Activated naive CD4-positive, alpha-beta T cell (primary cell): ENCODE results near the gene SERPINA5.
"Not testable (repeated sequence)": the region's sequence is repeated elsewhere in the genome, so short reads cannot be mapped to it uniquely, and the experiment has no call there.

ENCODE experiments used
- DNase-seq, 4 experiments: peaks; one replicate each; lab custom pipeline; 2025; lab: John Stamatoyannopoulos, UW

Gene SERPINA5

DNA sequence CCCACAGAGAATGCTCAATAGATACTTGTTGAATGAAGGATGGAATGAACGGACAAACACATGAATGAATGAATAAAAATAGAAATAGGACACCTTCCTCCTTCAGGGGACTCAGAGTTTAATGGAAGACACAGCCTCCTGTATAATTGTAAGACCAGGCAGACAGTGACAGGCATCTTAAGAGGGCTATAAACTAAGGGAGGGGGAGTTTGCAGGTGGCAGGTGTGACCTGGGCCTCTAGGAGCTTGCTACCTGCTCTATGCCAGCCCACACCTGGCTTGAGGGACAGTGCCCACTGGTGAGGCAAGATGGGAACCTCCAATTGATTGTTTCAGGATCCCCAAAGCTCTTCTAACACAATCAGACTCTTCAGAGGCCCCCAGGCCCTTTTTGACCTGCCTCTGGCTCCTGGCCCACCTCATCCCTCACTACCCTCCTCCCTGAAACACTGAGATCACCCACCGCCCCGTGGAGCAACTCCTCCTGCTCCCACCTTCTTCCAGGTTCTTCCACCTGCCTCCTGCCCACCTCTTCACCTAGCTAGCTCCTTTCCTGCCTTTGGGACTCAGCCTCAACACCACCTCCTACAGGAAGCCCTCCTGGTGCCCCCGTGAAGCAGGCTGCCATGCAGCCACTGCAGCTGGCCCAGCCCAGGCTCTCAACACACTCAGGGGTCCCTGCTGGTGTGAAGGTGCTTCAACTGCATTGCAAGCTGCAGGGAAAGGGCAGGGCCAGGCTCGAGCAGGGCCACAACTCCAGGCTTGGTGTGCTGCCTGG is 40.3 kb downstream of the SERPINA5 start:
- DNase-seq: no peak

DNA sequence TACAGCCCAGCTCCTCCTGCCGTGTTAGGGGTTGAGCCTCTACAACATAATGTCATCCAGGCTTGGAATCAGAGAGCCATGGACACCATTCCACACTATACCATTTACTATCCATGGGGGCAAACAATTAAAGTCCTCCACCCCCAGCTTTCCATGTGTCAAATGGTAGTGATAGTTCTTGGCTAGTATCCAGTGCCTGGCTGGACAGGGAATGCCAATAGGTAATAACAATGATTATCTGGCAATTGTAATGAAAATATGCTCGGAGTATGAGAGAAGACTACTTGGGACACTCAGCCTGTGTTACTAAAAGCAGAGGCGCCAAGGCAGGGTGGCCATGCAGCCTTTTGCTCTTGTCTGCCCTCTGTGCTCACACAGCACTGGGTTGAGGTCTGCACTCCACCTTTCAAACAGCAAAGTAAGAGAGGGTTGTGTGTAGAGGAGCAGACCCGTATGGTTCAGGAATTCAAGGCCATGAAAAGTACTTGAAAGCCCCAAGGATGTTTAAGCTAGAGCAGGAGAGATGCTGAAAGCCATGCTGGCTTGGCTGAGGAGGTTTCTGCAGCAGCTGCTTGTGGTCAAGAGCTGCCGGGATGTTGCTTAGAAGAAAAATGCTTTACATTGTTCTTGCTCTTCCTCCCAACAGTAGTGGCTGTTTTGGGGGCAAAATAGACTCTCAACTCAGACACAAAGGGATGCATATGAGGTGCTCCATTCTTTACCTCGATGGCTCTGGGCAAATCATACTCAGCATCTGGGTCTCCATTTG is 41.6 kb downstream of the SERPINA5 start:
- DNase-seq: no peak

DNA sequence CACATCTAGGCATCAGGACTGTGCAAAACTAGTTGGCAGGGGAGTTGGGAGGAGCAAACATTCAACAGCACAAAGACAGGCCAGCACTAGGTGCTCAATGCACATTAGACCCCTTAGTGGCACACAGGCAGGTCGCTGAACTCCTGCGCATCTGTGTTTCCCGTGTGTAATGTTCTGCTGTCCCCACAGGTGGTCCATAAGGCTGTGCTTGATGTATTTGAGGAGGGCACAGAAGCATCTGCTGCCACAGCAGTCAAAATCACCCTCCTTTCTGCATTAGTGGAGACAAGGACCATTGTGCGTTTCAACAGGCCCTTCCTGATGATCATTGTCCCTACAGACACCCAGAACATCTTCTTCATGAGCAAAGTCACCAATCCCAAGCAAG is 42.2 kb downstream of the SERPINA5 start:
- DNase-seq: no peak

DNA sequence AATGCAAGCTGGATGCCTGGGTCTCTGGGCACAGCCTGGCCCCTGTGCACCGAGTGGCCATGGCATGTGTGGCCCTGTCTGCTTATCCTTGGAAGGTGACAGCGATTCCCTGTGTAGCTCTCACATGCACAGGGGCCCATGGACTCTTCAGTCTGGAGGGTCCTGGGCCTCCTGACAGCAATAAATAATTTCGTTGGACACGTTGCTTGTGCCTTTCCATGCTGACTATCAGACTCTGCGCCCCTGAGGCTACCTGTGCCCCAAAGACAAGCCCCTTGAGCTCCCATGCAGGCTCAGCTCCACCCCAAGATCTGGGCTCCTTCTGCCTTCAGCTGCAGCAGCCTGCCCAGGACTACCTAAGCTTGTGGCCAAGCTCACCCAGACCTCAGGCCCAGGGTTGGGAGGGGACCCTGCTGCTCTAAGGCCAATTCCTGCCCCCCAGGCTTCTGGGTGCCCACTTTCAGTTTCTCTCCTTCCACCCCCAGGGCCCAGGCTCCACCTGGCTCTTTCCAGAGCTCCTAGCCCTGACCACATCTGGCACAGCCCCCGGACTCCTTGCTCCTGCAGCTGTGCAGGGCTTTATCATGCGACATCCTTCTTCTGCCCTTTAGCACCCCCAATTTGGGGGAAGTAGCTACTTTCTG is 42.8 kb downstream of the SERPINA5 start:
- DNase-seq: no peak

DNA sequence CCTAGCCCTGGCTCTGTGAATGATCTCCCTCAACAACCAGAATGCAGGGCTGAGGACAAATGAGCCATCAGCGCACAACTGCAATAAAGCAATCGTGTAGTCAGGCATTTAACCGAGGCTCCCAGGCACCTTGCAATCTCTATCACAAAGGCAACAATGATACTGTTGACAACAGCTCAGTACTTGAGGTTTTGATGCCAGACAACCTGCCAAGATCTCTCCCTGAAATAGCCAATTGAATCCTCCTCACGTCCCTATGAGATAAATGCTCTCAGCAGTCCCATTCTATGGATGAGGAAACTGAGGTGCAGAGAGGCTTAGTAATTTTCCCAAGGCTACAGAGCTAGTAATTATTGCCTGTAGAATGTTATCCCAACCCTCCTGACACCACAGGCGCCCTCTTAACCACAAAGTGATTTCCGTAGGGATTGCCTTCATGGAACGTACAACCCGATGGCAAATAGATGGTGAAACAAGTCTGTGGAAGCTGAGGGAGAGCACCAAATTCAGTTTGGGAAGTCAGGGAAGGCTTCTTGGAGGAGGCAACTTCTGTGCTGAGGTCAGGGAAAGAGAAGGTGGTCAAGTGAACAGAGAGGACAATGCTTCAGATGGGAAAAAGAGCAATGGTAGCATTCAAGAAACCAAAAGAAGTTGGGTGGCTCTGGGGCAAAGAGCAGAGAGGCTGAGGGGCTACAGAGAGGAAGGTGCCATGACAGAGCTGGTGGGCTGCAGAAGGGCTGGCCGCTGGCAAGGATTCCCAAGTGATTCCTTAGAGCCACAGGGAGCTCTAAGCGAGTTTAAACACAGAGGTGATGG is 43.5 kb downstream of the SERPINA5 start:
- DNase-seq: no peak

DNA sequence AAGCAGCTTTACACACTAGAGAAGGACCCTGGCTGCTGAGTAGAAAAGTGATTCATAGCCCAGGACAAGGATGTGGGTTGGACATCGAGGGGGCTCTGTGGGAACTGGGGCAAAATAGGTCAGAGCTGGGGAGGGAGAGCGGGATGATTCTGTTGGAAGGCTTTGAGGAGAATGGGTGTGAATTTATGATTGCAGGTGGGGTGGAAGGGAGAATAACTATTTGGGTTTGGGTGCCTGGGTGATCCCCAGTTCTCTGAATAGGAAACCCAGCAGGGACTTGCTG is 44.1 kb downstream of the SERPINA5 start:
- DNase-seq: no peak

DNA sequence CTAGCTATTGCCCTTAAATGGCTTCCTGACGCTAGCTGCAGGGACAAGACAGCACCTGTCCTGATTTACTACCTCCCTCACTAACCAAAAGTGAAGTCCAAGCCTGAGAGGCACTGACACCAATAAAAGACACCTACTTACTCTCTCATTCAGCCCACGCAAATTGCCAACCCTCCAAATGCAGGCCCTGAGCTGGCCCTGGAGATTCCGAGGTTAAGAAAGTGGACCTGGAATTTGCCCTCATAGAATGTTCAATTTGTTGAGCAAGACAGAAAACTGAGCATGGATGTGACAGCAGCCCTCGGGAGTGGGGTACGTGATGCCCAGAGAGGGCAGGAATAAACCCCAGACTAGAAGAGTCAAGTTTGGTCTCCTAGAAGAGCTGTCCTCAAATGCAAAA is 47.4 kb downstream of the SERPINA5 start:
- DNase-seq: no peak

DNA sequence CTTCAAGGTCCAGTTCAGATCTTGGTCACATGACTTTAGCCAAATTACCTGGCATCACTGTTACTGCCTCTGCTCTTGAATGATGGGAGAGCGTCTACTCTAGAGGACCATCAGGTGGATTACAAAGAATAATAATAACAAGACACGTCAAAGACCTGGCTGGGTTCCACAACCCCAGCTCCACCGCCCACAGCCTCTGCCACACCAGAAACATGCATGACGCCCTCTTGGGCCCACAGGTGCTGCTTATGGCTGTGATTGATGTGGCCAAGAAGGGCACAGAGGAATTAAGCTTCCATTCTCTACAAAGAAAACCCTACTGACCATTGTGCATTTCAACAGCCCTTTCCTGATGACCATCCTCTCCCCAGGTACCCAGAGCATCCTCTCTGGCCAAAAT is 49.2 kb downstream of the SERPINA5 start:
- DNase-seq: no peak

DNA sequence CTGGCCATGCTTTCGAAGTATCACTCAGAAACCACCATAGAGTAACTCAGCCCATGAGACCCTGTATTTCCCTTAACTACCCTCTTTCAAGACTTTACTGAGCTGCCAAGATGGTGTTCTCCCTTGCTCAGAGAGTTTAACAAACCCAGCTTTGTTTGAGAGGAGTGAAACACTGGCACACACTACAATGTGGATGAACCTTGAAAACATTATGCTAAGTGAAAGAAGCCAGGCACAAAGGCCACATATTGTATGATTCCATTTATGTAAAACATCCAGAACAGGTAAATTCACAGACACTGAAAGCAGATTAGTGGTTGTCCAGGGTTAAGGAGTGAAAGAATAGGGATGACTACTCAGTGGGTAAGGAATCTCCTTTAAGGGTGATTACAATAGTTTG is 49.8 kb downstream of the SERPINA5 start:
- DNase-seq: no peak

DNA sequence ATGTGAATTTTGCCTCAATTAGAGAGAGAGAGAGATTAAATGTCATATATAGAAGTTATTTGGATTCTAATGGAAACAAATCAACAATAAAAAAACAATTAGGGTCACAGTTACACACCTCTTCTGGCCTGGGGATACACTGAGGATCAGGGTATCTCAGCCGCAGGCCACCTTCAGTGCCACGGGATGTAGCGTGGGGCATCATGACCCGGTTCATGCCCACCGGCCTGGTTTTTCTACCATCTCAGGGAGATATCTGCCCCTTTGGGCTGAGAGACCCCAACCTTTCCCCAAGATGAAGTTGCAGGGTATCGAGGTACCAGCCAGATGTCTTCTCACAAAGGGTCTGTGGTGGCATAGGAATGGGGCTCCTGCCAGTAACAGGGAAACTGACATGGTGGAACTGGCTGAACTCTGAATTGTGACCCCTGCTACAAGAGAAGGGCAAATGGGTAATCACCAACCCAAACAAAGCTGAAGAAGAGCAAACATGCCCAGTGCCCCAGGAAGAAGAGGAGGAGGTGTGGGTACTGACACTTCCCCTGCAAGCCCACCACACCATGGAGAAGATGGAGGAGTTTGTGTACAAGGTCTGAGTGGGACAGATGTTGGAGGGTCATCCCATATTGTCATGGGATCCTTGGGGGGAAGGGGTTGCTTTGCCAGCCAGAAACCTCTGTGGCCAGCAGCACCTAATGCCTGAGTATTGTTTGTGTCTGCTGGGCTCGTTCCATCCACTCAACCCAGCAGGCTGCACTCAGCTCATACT is 50.5 kb downstream of the SERPINA5 start:
- DNase-seq: no peak

DNA sequence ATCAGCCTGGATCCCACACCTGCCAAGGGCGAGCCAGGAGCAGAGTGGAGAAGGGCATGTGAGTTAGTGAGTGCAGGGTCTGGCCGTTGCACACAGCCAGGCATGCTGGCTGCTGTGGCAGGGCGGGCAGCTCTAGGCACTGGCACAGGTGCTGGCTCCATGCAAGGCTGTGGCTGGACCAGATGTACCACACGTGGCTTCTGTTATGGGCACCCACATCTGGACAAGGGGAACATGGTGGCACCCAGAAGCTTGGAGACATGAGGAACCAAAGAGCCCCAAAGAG is 51.0 kb downstream of the SERPINA5 start:
- DNase-seq: no peak

DNA sequence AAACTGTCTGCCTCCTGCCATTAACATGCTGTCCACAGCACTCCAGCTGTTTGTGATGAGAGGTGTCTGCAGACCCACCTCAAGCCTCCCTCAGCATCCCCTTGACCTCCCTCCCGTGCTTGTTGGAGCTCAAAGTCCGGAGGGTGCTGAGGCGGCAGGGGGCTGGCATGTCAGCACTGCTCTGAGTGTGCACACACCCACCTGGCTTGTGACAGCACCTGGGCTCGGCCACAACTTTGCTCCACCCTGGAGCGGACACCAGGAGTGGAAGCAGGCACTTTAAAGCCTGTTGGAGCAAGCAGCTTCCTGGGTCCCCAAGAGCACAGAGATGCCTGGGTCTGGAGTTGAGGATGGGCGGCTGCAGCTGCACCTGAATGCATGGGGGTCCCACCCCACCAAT is 51.9 kb downstream of the SERPINA5 start:
- DNase-seq: no peak

DNA sequence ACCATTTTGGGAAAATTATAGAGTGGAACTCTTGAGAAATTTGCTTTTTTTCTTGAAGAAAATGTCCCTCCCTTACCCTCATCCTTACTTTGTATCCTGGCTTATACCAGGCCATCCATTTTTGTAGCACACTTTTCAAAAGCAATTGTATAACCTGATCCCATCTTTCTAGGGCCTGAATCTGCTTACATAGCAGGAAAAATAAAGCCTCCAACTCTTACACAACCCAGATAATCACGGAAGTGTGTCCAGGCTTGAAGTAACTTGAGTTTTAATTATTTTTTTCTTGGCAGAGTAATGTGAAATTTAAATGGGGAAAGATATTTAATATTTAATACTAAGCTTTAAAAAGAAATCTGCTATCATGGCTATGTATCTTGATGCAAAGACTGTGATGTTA is 53.9 kb downstream of the SERPINA5 start:
- DNase-seq: no peak

DNA sequence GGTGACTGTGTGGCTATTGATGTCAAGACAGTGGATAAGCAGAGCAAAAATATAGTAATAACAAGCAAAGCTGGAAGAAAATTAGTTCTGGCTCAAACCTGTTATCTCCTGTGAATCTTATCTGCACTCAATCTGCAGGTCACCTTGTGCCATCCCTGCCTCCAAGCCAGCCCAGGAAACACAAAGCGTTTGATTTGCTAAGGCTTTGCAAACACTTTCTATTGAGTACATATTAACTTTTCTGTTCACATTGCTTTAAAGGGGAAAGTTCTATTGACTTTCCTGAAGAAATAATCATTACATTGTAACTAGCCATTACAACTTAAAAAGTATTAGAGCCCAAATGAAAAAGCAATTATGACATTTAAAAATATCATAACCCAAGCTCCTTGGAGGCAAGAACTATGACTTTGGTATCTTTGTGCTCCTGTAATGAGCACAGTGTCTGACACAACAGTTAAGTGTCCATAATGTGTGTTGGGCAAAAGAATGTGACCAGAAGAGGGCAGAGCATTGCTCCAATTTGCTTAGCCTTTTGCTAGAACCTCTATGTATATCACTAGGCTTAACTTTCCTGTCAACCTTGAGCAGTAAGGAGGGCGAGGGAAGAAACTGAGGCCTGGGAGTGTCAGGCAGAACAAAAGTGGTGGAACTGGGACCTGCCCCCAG is 55.7 kb downstream of the SERPINA5 start:
- no peak for DNase-seq

DNA sequence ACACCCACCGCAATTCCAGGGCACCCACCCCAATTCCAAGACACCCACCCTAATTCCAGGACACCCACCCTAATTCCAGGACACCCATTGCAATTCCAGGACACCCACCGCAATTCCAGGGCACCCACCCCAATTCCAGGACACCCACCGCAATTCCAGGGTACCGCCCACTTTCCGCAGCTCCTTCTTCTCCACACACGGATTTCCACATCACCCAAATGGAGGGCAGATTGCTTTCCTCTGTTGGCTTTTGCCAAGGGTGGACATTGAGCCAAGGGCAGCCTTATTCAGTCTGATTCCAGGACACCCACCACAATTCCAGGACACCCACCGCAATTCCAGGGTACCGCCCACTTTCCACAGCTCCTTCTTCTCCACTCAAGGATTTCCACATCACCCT is 56.6 kb downstream of the SERPINA5 start:
- not testable (repeated sequence) for DNase-seq

DNA sequence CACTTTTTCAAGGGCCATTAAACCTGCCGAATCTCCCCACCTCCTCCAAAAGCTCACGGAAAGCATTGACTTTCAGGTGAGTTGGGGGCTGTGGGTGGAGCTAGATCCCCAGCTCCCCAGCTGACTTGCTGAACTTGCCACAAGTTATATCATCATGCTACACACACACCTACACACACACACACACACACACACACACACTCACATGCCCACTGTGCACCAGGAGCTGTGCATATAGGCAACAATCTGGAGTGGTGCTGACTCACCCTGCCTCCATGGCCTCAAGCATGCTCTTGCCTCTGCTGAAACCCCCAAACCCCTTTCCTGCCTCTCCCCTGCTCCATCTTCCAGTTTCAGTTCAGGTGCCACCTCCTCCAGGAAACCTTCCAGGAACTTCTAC is 57.1 kb downstream of the SERPINA5 start:
- DNase-seq: no peak

DNA sequence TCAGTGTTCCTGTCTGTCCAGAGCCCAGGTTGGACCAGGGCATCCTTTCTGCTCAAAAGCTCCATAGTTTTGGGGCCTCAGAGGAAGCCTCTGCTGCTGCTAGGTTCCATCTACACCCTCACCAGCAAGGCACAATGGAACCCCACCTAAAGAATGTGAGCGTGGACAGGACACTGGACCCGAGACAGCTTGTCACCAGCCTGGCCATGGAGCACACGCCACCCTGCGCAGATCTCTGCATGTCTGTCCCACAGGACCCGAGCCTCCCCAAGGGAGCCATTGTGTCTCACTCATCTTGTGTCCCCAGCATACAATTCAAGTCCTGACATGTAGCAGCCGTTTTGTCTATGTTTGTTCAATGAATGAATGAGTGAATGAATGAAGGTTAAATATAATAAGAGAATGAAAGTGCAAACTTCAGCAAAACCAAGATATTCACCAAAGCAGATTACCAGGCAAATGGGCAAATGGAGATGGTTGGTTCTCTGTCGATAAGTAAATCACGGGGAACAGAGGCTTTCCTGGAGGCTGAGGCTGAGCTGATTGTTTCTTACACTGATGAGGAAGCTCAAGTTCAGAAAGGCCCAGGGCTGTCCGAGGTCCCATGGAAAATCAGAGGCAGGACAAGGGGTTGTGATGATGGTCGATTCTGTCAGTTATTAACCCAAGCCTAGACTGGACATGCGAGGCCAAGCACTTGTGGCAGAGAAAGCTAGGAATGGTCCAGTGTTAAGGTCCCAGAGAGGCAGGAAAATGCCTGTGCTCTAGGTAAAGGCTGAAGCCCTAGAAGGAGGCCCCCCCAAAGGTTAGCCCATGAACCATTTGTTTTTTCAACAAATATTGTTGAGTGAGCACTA is 58.0 kb downstream of the SERPINA5 start:
- DNase-seq: no peak

DNA sequence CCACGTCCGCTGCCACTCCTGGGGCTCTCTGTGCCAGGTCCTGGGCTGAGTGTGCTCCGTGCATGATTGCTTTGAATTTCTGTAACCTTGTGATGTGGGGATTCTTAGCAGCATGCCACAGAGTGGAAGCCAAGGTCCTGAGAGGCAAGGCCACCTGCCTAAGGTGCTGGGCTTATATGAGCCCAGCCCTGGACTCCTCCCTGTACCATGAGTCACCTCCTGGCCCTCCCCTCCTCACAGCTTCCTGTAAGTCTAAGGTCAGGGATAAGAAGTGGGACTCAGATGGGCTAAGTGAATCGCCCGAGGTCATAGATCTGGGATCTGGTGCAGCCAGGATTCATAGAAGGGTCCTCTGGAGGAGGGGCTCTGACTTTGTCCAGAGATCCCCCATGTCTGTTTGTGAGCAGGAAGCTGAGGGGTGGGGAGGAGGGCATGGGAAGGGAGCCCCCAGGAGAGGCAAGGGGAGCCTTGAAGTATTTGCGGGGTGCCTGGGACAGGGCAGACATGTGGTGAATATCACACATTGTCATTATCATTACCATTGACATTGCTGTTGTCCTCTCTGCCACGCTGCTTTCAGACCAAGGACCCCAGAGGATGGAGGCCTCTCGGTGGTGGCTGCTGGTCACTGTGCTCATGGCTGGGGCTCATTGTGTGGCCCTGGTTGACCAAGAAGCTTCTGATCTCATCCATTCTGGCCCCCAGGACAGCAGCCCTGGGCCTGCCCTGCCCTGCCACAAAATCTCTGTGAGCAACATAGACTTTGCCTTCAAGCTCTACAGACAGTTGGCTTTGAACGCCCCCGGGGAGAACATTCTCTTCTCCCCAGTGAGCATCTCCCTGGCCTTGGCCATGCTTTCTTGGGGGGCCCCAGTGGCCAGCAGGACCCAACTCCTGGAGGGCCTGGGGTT is 59.8 kb downstream of the SERPINA5 start:
- DNase-seq: no peak

DNA sequence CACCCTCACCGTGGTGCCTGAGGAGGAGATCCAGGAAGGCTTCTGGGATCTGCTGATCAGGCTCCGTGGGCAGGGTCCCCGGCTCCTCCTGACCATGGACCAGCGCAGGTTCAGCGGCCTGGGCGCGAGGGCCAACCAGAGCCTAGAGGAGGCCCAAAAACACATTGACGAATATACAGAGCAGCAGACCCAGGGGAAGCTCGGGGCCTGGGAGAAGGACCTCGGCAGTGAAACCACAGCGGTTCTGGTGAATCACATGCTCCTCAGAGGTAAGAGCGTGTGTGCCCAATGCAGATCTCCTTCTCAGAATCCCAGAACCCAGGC is 60.4 kb downstream of the SERPINA5 start:
- DNase-seq: no peak
